Karpas-422 (cell line): Measurements from ENCODE around the gene TTLL5. TPM values are rescaled to one million over a fixed set of nuclear protein-coding genes. Genes with fewer than 3 reads are reported as not detected.

Experiments
- DNase-seq: peaks from one replicate; pipeline ENCODE4 v3.0.0-alpha.2; 2015
- H2AFZ ChIP-seq: fragments of 200-600 bp; sonication (generic); 2 replicates; pipeline ENCODE4 v1.6.1; 2014; ENCODE audit warnings: antibody characterized with exemption, low read length, mixed read lengths
- H3K27ac ChIP-seq: fragments of 200-600 bp; sonication (generic); 2 replicates; pipeline ENCODE4 v1.5.1; 2014; ENCODE audit warnings: mild to moderate bottlenecking, low read length, moderate library complexity
- H3K27me3 ChIP-seq: fragments of 200-600 bp; sonication (generic); 2 replicates; pipeline ENCODE4 v1.6.1; 2014; ENCODE audit warnings: low read length, mixed read lengths
- H3K36me3 ChIP-seq: fragments of 200-600 bp; sonication (generic); 2 replicates; pipeline ENCODE4 v1.6.1; 2014; ENCODE audit warnings: low read length, mixed read lengths; ENCODE audit not compliant: insufficient read depth
- H3K4me1 ChIP-seq: fragments of 200-600 bp; sonication (generic); 2 replicates; pipeline ENCODE4 v1.6.1; 2014; ENCODE audit warnings: mild to moderate bottlenecking, low read length, mixed read lengths
- H3K4me2 ChIP-seq: fragments of 200-600 bp; sonication (generic); 2 replicates; pipeline ENCODE4 v1.6.1; 2014; ENCODE audit warnings: low read length, low read depth, mild to moderate bottlenecking; ENCODE audit not compliant: poor library complexity, severe bottlenecking
- H3K4me3 ChIP-seq: fragments of 200-600 bp; sonication (generic); 2 replicates; pipeline ENCODE4 v1.5.1; 2014; ENCODE audit warnings: mild to moderate bottlenecking, antibody characterized with exemption, low read length, mixed read lengths
- H3K79me2 ChIP-seq: fragments of 200-600 bp; sonication (generic); 2 replicates; pipeline ENCODE4 v1.6.1; 2014; ENCODE audit warnings: mild to moderate bottlenecking, low read length, mixed read lengths
- H3K9ac ChIP-seq: fragments of 200-600 bp; sonication (generic); 2 replicates; pipeline ENCODE4 v1.6.0; 2014; ENCODE audit warnings: low read length
- H3K9me2 ChIP-seq: fragments of 200-600 bp; sonication (generic), shearing (Covaris generic); replicated peaks from 2 replicates; pipeline ENCODE4 v1.6.0; 2014; ENCODE audit warnings: mild to moderate bottlenecking, low read length, moderate library complexity; ENCODE audit not compliant: insufficient read depth
- H3K9me3 ChIP-seq: fragments of 300-700, 200-600 bp; sonication (generic); 2 replicates; pipeline ENCODE4 v1.6.1; 2014; ENCODE audit warnings: low read length, mixed read lengths
- H4K20me1 ChIP-seq: fragments of 200-600 bp; sonication (generic); 2 replicates; pipeline ENCODE4 v1.6.1; 2014; ENCODE audit warnings: mild to moderate bottlenecking, antibody characterized with exemption, low read length, low read depth; ENCODE audit not compliant: insufficient read depth
- total RNA-seq: library from RNA; depleted of rRNA; stranded (reverse); fragments of >200 nt; shearing (Covaris generic); gene quantifications from 2 replicates; pipeline ENCODE4 v1.2.3, GENCODE V29; 2014; ENCODE audit warnings: low replicate concordance

The TTLL5 gene
- total RNA-seq, 1 experiment from 2014 or later: 53.7 TPM

- H3K27me3 ChIP-seq: no peaks in the 10 kb centered on the region
- no peak overlapping the region for H3K4me3 ChIP-seq
- H3K9me2 ChIP-seq: no peaks in the 10 kb centered on the region
- no peak overlapping the region for H3K9ac ChIP-seq
- DNase-seq: no peak
- H3K4me1 ChIP-seq: no peaks in the 10 kb centered on the region
- no peaks in the 10 kb centered on the region for H4K20me1 ChIP-seq
- no peak overlapping the region for H2AFZ ChIP-seq
- H3K36me3 ChIP-seq: peaks cover 9% of the 10 kb centered on the region
- H3K79me2 ChIP-seq: no peaks in the 10 kb centered on the region
- no peak overlapping the region for H3K27ac ChIP-seq
- no peak overlapping the region for H3K4me2 ChIP-seq
- H3K9me3 ChIP-seq: no peaks in the 10 kb centered on the region
Measured at GRCh38 chr14:75645056-75645455, 16.0 kb upstream of the TTLL5 start.

GRCh38 chr14:75646762-75647161 is 14.3 kb upstream of the TTLL5 start:
- Histone ChIP-seq H2AFZ (no peak overlapping the region), H3K27ac (no peak overlapping the region), H3K9ac (no peak overlapping the region), H3K36me3 (peaks cover 24% of the 10 kb centered on the region), H3K4me3 (no peak overlapping the region), H3K4me1 (no peaks in the 10 kb centered on the region), H3K9me3 (no peaks in the 10 kb centered on the region), H4K20me1 (no peaks in the 10 kb centered on the region), H3K27me3 (no peaks in the 10 kb centered on the region), H3K9me2 (no peaks in the 10 kb centered on the region), H3K4me2 (no peak overlapping the region), H3K79me2 (no peaks in the 10 kb centered on the region)
- no peak for DNase-seq

GRCh38 chr14:75647640-75648039 is 13.4 kb upstream of the TTLL5 start:
- Histone ChIP-seq H3K4me2 (no peak overlapping the region), H3K36me3 (peaks cover 30% of the 10 kb centered on the region)

GRCh38 chr14:75648066-75648838 is 12.8 kb upstream of the TTLL5 start:
- no peak overlapping the region for H3K4me2 ChIP-seq
- H3K4me1 ChIP-seq: no peaks in the 10 kb centered on the region
- no peaks in the 10 kb centered on the region for H3K9me2 ChIP-seq
- H3K9me3 ChIP-seq: no peaks in the 10 kb centered on the region
- no peak for DNase-seq
- no peak overlapping the region for H3K27ac ChIP-seq
- H3K9ac ChIP-seq: no peak overlapping the region
- H4K20me1 ChIP-seq: no peaks in the 10 kb centered on the region
- no peaks in the 10 kb centered on the region for H3K27me3 ChIP-seq
- H3K79me2 ChIP-seq: no peaks in the 10 kb centered on the region
- H3K4me3 ChIP-seq: no peak overlapping the region
- H3K36me3 ChIP-seq: peaks cover 30% of the 10 kb centered on the region
- H2AFZ ChIP-seq: no peak overlapping the region

More at GRCh38 chr14:75647640-75648039, 13.4 kb upstream of the TTLL5 start:
- Histone ChIP-seq H3K4me1 (no peaks in the 10 kb centered on the region), H3K4me3 (no peak overlapping the region), H3K79me2 (no peaks in the 10 kb centered on the region), H3K27ac (no peak overlapping the region), H2AFZ (no peak overlapping the region), H3K27me3 (no peaks in the 10 kb centered on the region), H3K9me2 (no peaks in the 10 kb centered on the region), H3K9me3 (no peaks in the 10 kb centered on the region), H4K20me1 (no peaks in the 10 kb centered on the region), H3K9ac (no peak overlapping the region)
- DNase-seq: no peak

GRCh38 chr14:75649337-75649736 is 11.7 kb upstream of the TTLL5 start:
- no peaks in the 10 kb centered on the region for H3K9me3 ChIP-seq
- no peak overlapping the region for H3K4me3 ChIP-seq
- H3K4me1 ChIP-seq: no peaks in the 10 kb centered on the region
- H3K9me2 ChIP-seq: no peaks in the 10 kb centered on the region
- H3K4me2 ChIP-seq: no peak overlapping the region
- H4K20me1 ChIP-seq: no peaks in the 10 kb centered on the region
- peaks cover 33% of the 10 kb centered on the region for H3K36me3 ChIP-seq
- no peak overlapping the region for H3K27ac ChIP-seq
- H3K27me3 ChIP-seq: no peaks in the 10 kb centered on the region
- no peak overlapping the region for H3K9ac ChIP-seq
- DNase-seq: no peak
- H2AFZ ChIP-seq: no peak overlapping the region
- H3K79me2 ChIP-seq: no peaks in the 10 kb centered on the region

- no peak for DNase-seq
- Histone ChIP-seq H3K27ac (no peak overlapping the region), H3K4me3 (no peak overlapping the region), H2AFZ (no peak overlapping the region), H3K36me3 (peaks cover 33% of the 10 kb centered on the region), H3K27me3 (no peaks in the 10 kb centered on the region), H3K9ac (no peak overlapping the region), H3K4me2 (no peak overlapping the region), H3K4me1 (no peaks in the 10 kb centered on the region), H3K9me3 (no peaks in the 10 kb centered on the region), H3K9me2 (no peaks in the 10 kb centered on the region), H3K79me2 (no peaks in the 10 kb centered on the region), H4K20me1 (no peaks in the 10 kb centered on the region)
Measured at GRCh38 chr14:75649773-75650172, 11.3 kb upstream of the TTLL5 start.

GRCh38 chr14:75650253-75651058 is 10.6 kb upstream of the TTLL5 start:
- H3K4me2 ChIP-seq: no peak overlapping the region
- no peak overlapping the region for H2AFZ ChIP-seq
- H3K9ac ChIP-seq: no peak overlapping the region
- H3K9me3 ChIP-seq: no peaks in the 10 kb centered on the region
- no peaks in the 10 kb centered on the region for H3K9me2 ChIP-seq
- H4K20me1 ChIP-seq: no peaks in the 10 kb centered on the region
- no peaks in the 10 kb centered on the region for H3K4me1 ChIP-seq
- H3K27ac ChIP-seq: no peak overlapping the region
- H3K79me2 ChIP-seq: no peaks in the 10 kb centered on the region
- H3K27me3 ChIP-seq: no peaks in the 10 kb centered on the region
- DNase-seq: no peak
- H3K4me3 ChIP-seq: no peak overlapping the region
- peaks cover 36% of the 10 kb centered on the region for H3K36me3 ChIP-seq

GRCh38 chr14:75653563-75653962 is 7.5 kb upstream of the TTLL5 start:
- peaks cover 15% of the 10 kb centered on the region for H3K79me2 ChIP-seq
- DNase-seq: no peak
- no peak overlapping the region for H3K9ac ChIP-seq
- no peak overlapping the region for H3K27ac ChIP-seq
- peaks cover 38% of the 10 kb centered on the region for H3K36me3 ChIP-seq
- no peak overlapping the region for H3K4me3 ChIP-seq
- H3K9me2 ChIP-seq: no peaks in the 10 kb centered on the region
- H3K9me3 ChIP-seq: no peaks in the 10 kb centered on the region
- H4K20me1 ChIP-seq: no peaks in the 10 kb centered on the region
- no peak overlapping the region for H2AFZ ChIP-seq
- H3K4me2 ChIP-seq: no peak overlapping the region
- H3K4me1 ChIP-seq: peaks cover 5% of the 10 kb centered on the region
- H3K27me3 ChIP-seq: no peaks in the 10 kb centered on the region
